ENCODE data around the gene ELOVL5.

The ELOVL5 gene

GRCh38 chr6:53280207-53280606 is 68.5 kb downstream of the ELOVL5 start:
- DNase-seq (ENCODE audit: low read depth in 2 of 3, low spot score in 1 of 3), result no peak

- DNase-seq (ENCODE audit: low read depth in 2 of 3, low spot score in 1 of 3), result no peak
Measured at GRCh38 chr6:53279293-53279692, 69.5 kb downstream of the ELOVL5 start.

GRCh38 chr6:53273370-53273769 is 75.4 kb downstream of the ELOVL5 start:
- DNase-seq (ENCODE audit: low read depth in 2 of 3, low spot score in 1 of 3), result no peak

- no peak for DNase-seq (ENCODE audit: low read depth in 2 of 3, low spot score in 1 of 3)
Measured at GRCh38 chr6:53269827-53270226, 78.9 kb downstream of the ELOVL5 start.

- DNase-seq (ENCODE audit: low read depth in 2 of 3, low spot score in 1 of 3), result no peak
Measured at GRCh38 chr6:53268858-53269608, 79.7 kb downstream of the ELOVL5 start.

- DNase-seq (ENCODE audit: low read depth in 2 of 3, low spot score in 1 of 3), result no peak
Measured at GRCh38 chr6:53266553-53267090, 82.1 kb downstream of the ELOVL5 start.

GRCh38 chr6:53264915-53265607 is 83.7 kb downstream of the ELOVL5 start:
- no peak for DNase-seq (ENCODE audit: low read depth in 2 of 3, low spot score in 1 of 3)

GRCh38 chr6:53264337-53264736 is 84.4 kb downstream of the ELOVL5 start:
- no peak for DNase-seq (ENCODE audit: low read depth in 2 of 3, low spot score in 1 of 3)

- no peak for DNase-seq (ENCODE audit: low read depth in 2 of 3, low spot score in 1 of 3)
Measured at GRCh38 chr6:53263917-53264316, 84.8 kb downstream of the ELOVL5 start.

- DNase-seq (ENCODE audit: low read depth in 2 of 3, low spot score in 1 of 3), result no peak
Measured at GRCh38 chr6:53259860-53260580, 88.7 kb downstream of the ELOVL5 start.

- no peak for DNase-seq (ENCODE audit: low read depth in 2 of 3, low spot score in 1 of 3)
Measured at GRCh38 chr6:53258774-53259155, 90.0 kb downstream of the ELOVL5 start.

GRCh38 chr6:53258076-53258773 is 90.5 kb downstream of the ELOVL5 start:
- no peak for DNase-seq (ENCODE audit: low read depth in 2 of 3, low spot score in 1 of 3)

- DNase-seq (ENCODE audit: low read depth in 2 of 3, low spot score in 1 of 3), result no peak
Measured at GRCh38 chr6:53257533-53257932, 91.2 kb downstream of the ELOVL5 start.

GRCh38 chr6:53257001-53257400 is 91.7 kb downstream of the ELOVL5 start:
- DNase-seq (ENCODE audit: low read depth in 2 of 3, low spot score in 1 of 3), result no peak

- DNase-seq (ENCODE audit: low read depth in 2 of 3, low spot score in 1 of 3), result no peak
Measured at GRCh38 chr6:53252177-53252692, 96.5 kb downstream of the ELOVL5 start.

- no peak for DNase-seq (ENCODE audit: low read depth in 2 of 3, low spot score in 1 of 3)
Measured at GRCh38 chr6:53251033-53251672, 97.6 kb downstream of the ELOVL5 start.

- DNase-seq (ENCODE audit: low read depth in 2 of 3, low spot score in 1 of 3), result no peak
Measured at GRCh38 chr6:53250176-53251032, 98.3 kb downstream of the ELOVL5 start.

GRCh38 chr6:53246924-53247323 is 101.8 kb downstream of the ELOVL5 start:
- DNase-seq (ENCODE audit: low read depth in 2 of 3, low spot score in 1 of 3), result no peak

GRCh38 chr6:53244958-53245357 is 103.8 kb downstream of the ELOVL5 start:
- no peak for DNase-seq (ENCODE audit: low read depth in 2 of 3, low spot score in 1 of 3)

Measured in stimulated activated CD4-positive, alpha-beta T cell treated with anti-CD3 and anti-CD28 coated beads, Interleukin-12 subunit alpha, Interleukin-12 subunit beta, amount 100 ng/mL, for 48 hours (primary cell).